ENCODE results near the gene CST8. TPM values are rescaled to one million over a fixed set of nuclear protein-coding genes. Genes with fewer than 3 reads are reported as not detected.
A peak's percentile ranks its signal among the peaks of the same experiment; 100 is the strongest.

CST8 gene
- total and polyA plus RNA-seq, 7 experiments from 2014 or later, result not detected

DNA sequence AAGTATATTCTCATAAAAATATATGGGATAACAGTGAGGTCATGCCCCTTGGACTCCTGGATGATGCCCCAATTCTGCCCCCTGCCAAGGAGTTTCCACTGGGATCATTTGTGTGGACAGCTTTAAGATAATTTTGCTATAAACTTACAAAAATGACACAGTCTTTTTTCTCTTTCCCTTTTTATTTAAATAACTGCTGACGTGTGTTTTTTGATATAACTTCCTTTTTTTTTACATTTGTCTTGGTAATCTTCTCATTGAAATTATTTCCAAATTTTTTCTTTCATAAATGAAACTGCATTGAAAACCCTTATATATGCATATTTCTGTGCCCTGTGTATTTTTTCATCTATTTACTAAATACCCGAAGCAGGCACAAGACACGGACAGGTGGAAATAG lies 46.1 kb downstream of the CST8 start:
- no peak overlapping the region for H3K4me3 ChIP-seq (ENCODE audit: low read length)
- peaks cover 0 to 22% (median 15%) of the 10 kb centered on the region in 5 donors for H3K27me3 Mint-ChIP-seq
- CTCF ChIA-PET, result no interaction called here
- H3K9me3 Mint-ChIP-seq, result peaks cover 0 to 6% (median 0%) of the 10 kb centered on the region in 11 donors
- H3K27ac Mint-ChIP-seq, result no peak overlapping the region
- DNase-seq (no peak), ATAC-seq (no peak)
- no peaks in the 10 kb centered on the region for H3K27me3 ChIP-seq (ENCODE audit: control insufficient read depth in 2 of 2, insufficient read depth in 2 of 2, low read length in 2 of 2)
- H3K27ac ChIP-seq (ENCODE audit: low read depth, low read length), result no peak overlapping the region
- no peaks in the 10 kb centered on the region for H3K4me1 ChIP-seq (ENCODE audit: control insufficient read depth in 2 of 2, insufficient read depth in 2 of 2, low read length in 2 of 2)
- H3K4me3 Mint-ChIP-seq, result no peak overlapping the region
- no peaks in the 10 kb centered on the region for H3K9me3 ChIP-seq (ENCODE audit: control insufficient read depth in 2 of 3, low read length in 3 of 3)
- H3K36me3 ChIP-seq (ENCODE audit: control insufficient read depth in 2 of 3, insufficient read depth in 3 of 3, low read length in 3 of 3), result no peaks in the 10 kb centered on the region
- POLR2A ChIA-PET, result no interaction called here
- no peaks in the 10 kb centered on the region for H3K4me1 Mint-ChIP-seq
- intact Hi-C loops (cut with micrococcal nuclease), result no loop called here
- no peaks in the 10 kb centered on the region for H3K36me3 Mint-ChIP-seq

DNA sequence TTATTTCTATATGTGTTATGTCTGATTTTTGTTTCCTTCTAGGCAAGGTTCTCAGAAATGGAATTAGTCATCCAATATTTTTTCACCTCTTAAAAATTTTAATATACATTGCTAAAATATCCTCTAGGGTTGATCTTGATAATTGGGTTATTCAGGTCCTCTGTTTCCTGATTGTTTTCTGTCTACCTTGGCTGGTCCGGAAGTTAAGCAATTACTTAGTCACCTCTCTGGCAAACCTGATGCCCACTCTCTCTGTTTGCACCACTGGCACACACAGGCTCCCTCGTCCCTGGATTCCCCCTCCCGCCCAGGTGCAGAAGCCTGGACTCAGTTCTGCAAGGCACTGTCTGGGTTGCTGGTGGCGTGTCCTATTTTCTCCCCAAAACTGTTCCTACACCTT lies 49.7 kb downstream of the CST8 start:
- Mint-ChIP-seq H3K4me3 (no peak overlapping the region), H3K4me1 (no peaks in the 10 kb centered on the region), H3K27me3 (peaks cover 0 to 34% (median 24%) of the 10 kb centered on the region in 5 donors), H3K27ac (no peak overlapping the region), H3K36me3 (no peaks in the 10 kb centered on the region), H3K9me3 (peaks cover 0 to 6% (median 0%) of the 10 kb centered on the region in 11 donors)
- Histone ChIP-seq H3K9me3 (ENCODE audit: control insufficient read depth in 2 of 3, low read length in 3 of 3) (no peaks in the 10 kb centered on the region), H3K27ac (ENCODE audit: low read depth, low read length) (no peak overlapping the region), H3K4me1 (ENCODE audit: control insufficient read depth in 2 of 2, insufficient read depth in 2 of 2, low read length in 2 of 2) (no peaks in the 10 kb centered on the region), H3K4me3 (ENCODE audit: low read length) (no peak overlapping the region), H3K36me3 (ENCODE audit: control insufficient read depth in 2 of 3, insufficient read depth in 3 of 3, low read length in 3 of 3) (no peaks in the 10 kb centered on the region), H3K27me3 (ENCODE audit: control insufficient read depth in 2 of 2, insufficient read depth in 2 of 2, low read length in 2 of 2) (no peaks in the 10 kb centered on the region)
- CTCF ChIA-PET, result no interaction called here
- POLR2A ChIA-PET, result no interaction called here
- no peak for DNase-seq
- ATAC-seq, result no peak
- intact Hi-C loops (cut with micrococcal nuclease), result no loop called here

DNA sequence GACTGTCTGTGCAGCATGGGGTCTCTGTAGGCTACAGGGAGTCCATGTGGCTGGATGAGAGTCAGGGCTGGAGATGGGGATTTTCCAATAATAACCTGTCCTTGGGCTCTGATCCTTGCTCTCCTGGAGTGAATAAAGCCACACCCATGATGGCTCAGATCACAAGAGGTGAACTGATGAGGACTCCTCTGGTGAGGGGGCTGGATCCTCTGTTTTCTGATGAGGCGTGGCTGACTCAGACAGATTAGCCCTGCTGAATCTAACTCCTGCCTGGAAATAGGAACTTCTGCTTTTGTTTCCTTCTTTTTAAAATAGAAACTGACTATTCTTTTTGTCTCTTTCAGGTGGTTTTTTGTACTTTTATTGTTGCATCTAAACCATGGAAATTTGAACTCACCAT lies 50.4 kb downstream of the CST8 start:
- H3K4me3 ChIP-seq (ENCODE audit: low read length), result no peak overlapping the region
- H3K27me3 ChIP-seq (ENCODE audit: control insufficient read depth in 2 of 2, insufficient read depth in 2 of 2, low read length in 2 of 2), result no peaks in the 10 kb centered on the region
- H3K36me3 Mint-ChIP-seq, result no peaks in the 10 kb centered on the region
- peak; percentile 48 for ATAC-seq
- CTCF ChIA-PET, result no interaction called here
- no peak for DNase-seq
- H3K27ac Mint-ChIP-seq, result no peak overlapping the region
- no peak overlapping the region for H3K27ac ChIP-seq (ENCODE audit: low read depth, low read length)
- peaks cover 0 to 6% (median 0%) of the 10 kb centered on the region in 11 donors for H3K9me3 Mint-ChIP-seq
- H3K9me3 ChIP-seq (ENCODE audit: control insufficient read depth in 2 of 3, low read length in 3 of 3), result no peaks in the 10 kb centered on the region
- H3K27me3 Mint-ChIP-seq, result peaks cover 0 to 35% (median 24%) of the 10 kb centered on the region in 5 donors
- H3K4me1 ChIP-seq (ENCODE audit: control insufficient read depth in 2 of 2, insufficient read depth in 2 of 2, low read length in 2 of 2), result no peaks in the 10 kb centered on the region
- POLR2A ChIA-PET, result no interaction called here
- intact Hi-C loops (cut with micrococcal nuclease), result no loop called here
- H3K4me3 Mint-ChIP-seq, result no peak overlapping the region
- H3K36me3 ChIP-seq (ENCODE audit: control insufficient read depth in 2 of 3, insufficient read depth in 3 of 3, low read length in 3 of 3), result no peaks in the 10 kb centered on the region
- no peaks in the 10 kb centered on the region for H3K4me1 Mint-ChIP-seq

DNA sequence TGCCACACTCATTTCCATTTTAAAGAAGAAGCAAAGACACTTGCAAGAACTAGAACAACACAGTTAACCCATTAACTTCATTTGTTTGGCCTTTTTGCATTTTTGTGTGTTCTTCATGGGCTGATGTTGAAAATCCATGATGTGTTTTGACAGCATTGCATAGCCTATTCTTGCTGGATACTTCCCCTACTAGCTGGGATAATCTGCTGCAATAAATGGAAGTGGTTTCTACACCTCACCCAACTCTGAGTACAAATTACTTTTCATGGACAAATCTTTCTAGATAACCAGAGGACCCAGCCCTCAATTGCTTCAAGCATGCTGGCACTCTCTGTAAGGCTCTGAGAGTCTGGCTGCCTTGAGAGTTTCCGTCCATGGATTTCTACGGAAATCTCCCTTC lies 50.9 kb downstream of the CST8 start:
- no peak overlapping the region for H3K4me3 Mint-ChIP-seq
- no peaks in the 10 kb centered on the region for H3K4me1 Mint-ChIP-seq
- no peaks in the 10 kb centered on the region for H3K36me3 ChIP-seq (ENCODE audit: control insufficient read depth in 2 of 3, insufficient read depth in 3 of 3, low read length in 3 of 3)
- H3K27me3 ChIP-seq (ENCODE audit: control insufficient read depth in 2 of 2, insufficient read depth in 2 of 2, low read length in 2 of 2), result no peaks in the 10 kb centered on the region
- H3K4me3 ChIP-seq (ENCODE audit: low read length), result no peak overlapping the region
- ATAC-seq (no peak), DNase-seq (no peak)
- no peak overlapping the region for H3K27ac ChIP-seq (ENCODE audit: low read depth, low read length)
- H3K9me3 ChIP-seq (ENCODE audit: control insufficient read depth in 2 of 3, low read length in 3 of 3), result no peaks in the 10 kb centered on the region
- H3K36me3 Mint-ChIP-seq, result no peaks in the 10 kb centered on the region
- H3K27me3 Mint-ChIP-seq, result peaks cover 0 to 35% (median 24%) of the 10 kb centered on the region in 5 donors
- ChIA-PET CTCF (no interaction called here), POLR2A (no interaction called here)
- intact Hi-C loops (cut with micrococcal nuclease), result no loop called here
- H3K27ac Mint-ChIP-seq, result no peak overlapping the region
- no peaks in the 10 kb centered on the region for H3K4me1 ChIP-seq (ENCODE audit: control insufficient read depth in 2 of 2, insufficient read depth in 2 of 2, low read length in 2 of 2)
- H3K9me3 Mint-ChIP-seq, result peaks cover 0 to 6% (median 0%) of the 10 kb centered on the region in 11 donors

DNA sequence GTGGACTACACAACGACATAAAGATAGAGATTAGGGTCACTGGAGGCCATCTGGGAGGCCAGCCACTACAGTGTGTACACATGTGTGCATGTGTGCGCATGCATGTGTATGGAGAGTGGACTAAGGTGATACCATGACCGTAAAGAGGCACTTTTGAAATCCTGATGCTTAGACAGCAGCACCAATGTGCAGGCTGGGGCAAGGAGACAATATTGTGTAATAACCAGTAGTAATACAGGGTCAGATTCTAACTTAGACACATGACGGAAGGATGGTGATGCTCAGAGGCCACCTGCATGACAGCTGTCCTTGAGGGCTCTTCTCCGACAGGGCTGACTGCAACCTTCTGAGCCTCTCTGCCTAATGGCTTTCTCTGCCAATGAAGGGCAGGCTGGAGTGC lies 51.9 kb downstream of the CST8 start:
- no peak overlapping the region for H3K27ac Mint-ChIP-seq
- ChIA-PET POLR2A (no interaction called here), CTCF (no interaction called here)
- no peaks in the 10 kb centered on the region for H3K27me3 ChIP-seq (ENCODE audit: control insufficient read depth in 2 of 2, insufficient read depth in 2 of 2, low read length in 2 of 2)
- H3K36me3 Mint-ChIP-seq, result no peaks in the 10 kb centered on the region
- ATAC-seq, result no peak
- H3K36me3 ChIP-seq (ENCODE audit: control insufficient read depth in 2 of 3, insufficient read depth in 3 of 3, low read length in 3 of 3), result no peaks in the 10 kb centered on the region
- H3K9me3 Mint-ChIP-seq, result peaks cover 0 to 6% (median 0%) of the 10 kb centered on the region in 11 donors
- H3K27ac ChIP-seq (ENCODE audit: low read depth, low read length), result no peak overlapping the region
- H3K4me1 ChIP-seq (ENCODE audit: control insufficient read depth in 2 of 2, insufficient read depth in 2 of 2, low read length in 2 of 2), result no peaks in the 10 kb centered on the region
- peaks cover 0 to 35% (median 24%) of the 10 kb centered on the region in 5 donors for H3K27me3 Mint-ChIP-seq
- no peak overlapping the region for H3K4me3 Mint-ChIP-seq
- DNase-seq, result no peak
- H3K9me3 ChIP-seq (ENCODE audit: control insufficient read depth in 2 of 3, low read length in 3 of 3), result no peaks in the 10 kb centered on the region
- H3K4me1 Mint-ChIP-seq, result no peaks in the 10 kb centered on the region
- H3K4me3 ChIP-seq (ENCODE audit: low read length), result no peak overlapping the region
- intact Hi-C loops (cut with micrococcal nuclease), result no loop called here

DNA sequence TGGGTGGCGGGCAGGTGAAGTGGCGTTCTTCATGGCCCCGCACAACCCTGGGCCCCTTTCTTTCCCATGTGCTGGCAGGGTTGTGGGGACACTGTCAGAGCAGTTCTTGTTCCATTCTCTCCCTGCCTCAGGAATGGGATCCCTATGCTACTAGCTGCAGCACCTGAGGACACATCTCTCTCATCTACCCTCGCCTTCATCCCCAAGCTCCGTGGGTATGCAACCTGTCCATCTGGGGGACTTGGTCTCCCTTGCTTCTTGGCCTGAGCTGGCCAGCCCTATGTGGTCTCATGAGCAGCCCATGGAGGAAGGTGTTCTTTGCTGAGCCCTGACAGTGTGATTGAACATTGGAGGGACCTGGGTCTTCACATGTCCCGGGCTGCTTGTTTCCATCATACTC lies 53.2 kb downstream of the CST8 start:
- POLR2A ChIA-PET, result no interaction called here
- H3K9me3 Mint-ChIP-seq, result peaks cover 0 to 5% (median 0%) of the 10 kb centered on the region in 11 donors
- no peak for DNase-seq
- H3K36me3 Mint-ChIP-seq, result no peaks in the 10 kb centered on the region
- no peaks in the 10 kb centered on the region for H3K36me3 ChIP-seq (ENCODE audit: control insufficient read depth in 2 of 3, insufficient read depth in 3 of 3, low read length in 3 of 3)
- CTCF ChIA-PET, result no interaction called here
- H3K4me3 Mint-ChIP-seq, result no peak overlapping the region
- no peaks in the 10 kb centered on the region for H3K27me3 ChIP-seq (ENCODE audit: control insufficient read depth in 2 of 2, insufficient read depth in 2 of 2, low read length in 2 of 2)
- intact Hi-C loops (cut with micrococcal nuclease), result no loop called here
- no peak for ATAC-seq
- H3K27me3 Mint-ChIP-seq, result peaks cover 0 to 27% (median 23%) of the 10 kb centered on the region in 5 donors
- no peak overlapping the region for H3K27ac ChIP-seq (ENCODE audit: low read depth, low read length)
- H3K27ac Mint-ChIP-seq, result no peak overlapping the region
- no peaks in the 10 kb centered on the region for H3K4me1 Mint-ChIP-seq
- H3K4me3 ChIP-seq (ENCODE audit: low read length), result no peak overlapping the region
- H3K9me3 ChIP-seq (ENCODE audit: control insufficient read depth in 2 of 3, low read length in 3 of 3), result no peaks in the 10 kb centered on the region
- no peaks in the 10 kb centered on the region for H3K4me1 ChIP-seq (ENCODE audit: control insufficient read depth in 2 of 2, insufficient read depth in 2 of 2, low read length in 2 of 2)
